HG03097 (cell line): Measurements from ENCODE around the gene TMEM179.
"Not testable (repeated sequence)": the region's sequence is repeated elsewhere in the genome, so short reads cannot be mapped to it uniquely, and the experiment has no call there.

Experiments used
- ATAC-seq: cut with Tn5 transposase; IDR thresholded peaks from one replicate; pipeline ENCODE4 v1.9.1; 2021; ENCODE audit not compliant: unreplicated experiment, low FRiP score

Gene TMEM179

GRCh38 chr14:104638190-104638589 lies 33.6 kb upstream of the TMEM179 start:
- no peak for ATAC-seq

GRCh38 chr14:104637546-104638003 lies 33.0 kb upstream of the TMEM179 start:
- no peak for ATAC-seq

- ATAC-seq, result not testable (repeated sequence)
These were observed 32.4 kb upstream of the TMEM179 start for GRCh38 chr14:104636846-104637545.

GRCh38 chr14:104636131-104636530 lies 31.6 kb upstream of the TMEM179 start:
- ATAC-seq, result no peak

GRCh38 chr14:104635717-104636116 lies 31.1 kb upstream of the TMEM179 start:
- no peak for ATAC-seq

- no peak for ATAC-seq
These were observed 30.5 kb upstream of the TMEM179 start for GRCh38 chr14:104634886-104635570.

GRCh38 chr14:104634138-104634760 lies 29.7 kb upstream of the TMEM179 start:
- no peak for ATAC-seq

- no peak for ATAC-seq
These were observed 28.9 kb upstream of the TMEM179 start for GRCh38 chr14:104633276-104634137.

- ATAC-seq, result no peak
These were observed 28.2 kb upstream of the TMEM179 start for GRCh38 chr14:104632781-104633180.

- ATAC-seq, result no peak
These were observed 20.4 kb upstream of the TMEM179 start for GRCh38 chr14:104624939-104625338.

- ATAC-seq, result no peak
These were observed 9.7 kb upstream of the TMEM179 start for GRCh38 chr14:104614126-104614812.

- no peak for ATAC-seq
These were observed 7.3 kb upstream of the TMEM179 start for GRCh38 chr14:104611881-104612280.

GRCh38 chr14:104610749-104611310 lies 6.3 kb upstream of the TMEM179 start:
- no peak for ATAC-seq

GRCh38 chr14:104609666-104610065 lies 5.1 kb upstream of the TMEM179 start:
- ATAC-seq, result no peak

GRCh38 chr14:104603711-104604401 lies 716 bp downstream of the TMEM179 start:
- no peak for ATAC-seq

GRCh38 chr14:104602933-104603325 lies 1.6 kb downstream of the TMEM179 start:
- ATAC-seq, result no peak

- ATAC-seq, result no peak
These were observed 2.1 kb downstream of the TMEM179 start for GRCh38 chr14:104602315-104602932.

- ATAC-seq, result no peak
These were observed 2.8 kb downstream of the TMEM179 start for GRCh38 chr14:104601786-104602185.

GRCh38 chr14:104600805-104601204 lies 3.8 kb downstream of the TMEM179 start:
- ATAC-seq, result no peak
